Activated naive CD8-positive, alpha-beta T cell (primary cell): ENCODE data around the gene DNAJC30.
"Not testable (repeated sequence)": the region's sequence is repeated elsewhere in the genome, so short reads cannot be mapped to it uniquely, and the experiment has no call there.

ENCODE experiments used
- H3K27ac Mint-ChIP-seq: one replicate; pipeline ENCODE4 v1.8.0; 2021; ENCODE audit warnings: mixed read lengths
- H3K27me3 Mint-ChIP-seq: one replicate; pipeline ENCODE4 v1.8.0; 2021; ENCODE audit warnings: mixed read lengths
- H3K36me3 Mint-ChIP-seq: one replicate; pipeline ENCODE4 v1.8.0; 2021; ENCODE audit warnings: mixed read lengths
- H3K4me1 Mint-ChIP-seq: one replicate; pipeline ENCODE4 v1.8.0; 2021; ENCODE audit warnings: low read depth, mixed read lengths
- H3K4me3 Mint-ChIP-seq: one replicate; pipeline ENCODE4 v1.8.0; 2021; ENCODE audit warnings: mild to moderate bottlenecking, mixed read lengths
- H3K9me3 Mint-ChIP-seq: one replicate; pipeline ENCODE4 v1.8.0; 2021; ENCODE audit warnings: low read depth, mixed read lengths

Gene DNAJC30

DNA sequence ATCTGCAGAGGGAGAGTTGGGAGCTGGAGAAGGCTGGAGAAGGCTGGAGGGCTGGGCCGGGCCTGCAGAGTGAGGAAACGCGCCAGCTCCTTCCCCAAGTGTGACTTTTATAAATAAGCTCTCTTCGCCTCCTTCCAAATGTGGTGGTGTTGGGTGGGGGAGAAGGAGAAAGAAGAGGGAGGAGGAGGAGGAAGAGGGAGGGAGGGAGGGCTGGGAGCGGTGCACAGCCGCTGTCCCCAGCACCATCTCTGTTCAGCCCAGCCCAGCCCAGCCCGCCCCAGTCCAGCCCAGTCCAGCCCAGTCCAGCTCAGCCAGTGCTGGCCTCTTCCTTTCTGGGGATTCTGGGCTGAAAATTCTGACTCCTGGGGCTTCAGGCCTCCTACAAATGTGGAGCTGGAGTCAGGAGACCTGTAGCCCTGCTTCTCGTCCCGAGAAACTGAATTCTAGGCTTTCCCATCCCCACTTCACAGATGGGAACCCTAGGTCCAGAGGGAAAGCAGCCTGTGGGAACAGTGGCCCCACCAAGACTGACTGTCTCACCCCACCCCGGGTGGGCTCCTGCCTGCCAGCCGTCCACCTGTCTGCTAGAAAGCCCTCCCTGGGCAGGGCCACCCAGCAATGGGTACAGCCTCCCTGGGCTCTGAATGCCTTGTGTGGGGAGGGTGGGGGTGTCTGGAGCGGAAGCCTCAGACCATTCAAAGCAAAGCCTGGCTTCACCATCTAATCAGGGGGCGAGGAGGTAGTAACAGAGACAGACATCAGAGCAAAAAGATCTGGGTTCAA lies 34.0 kb upstream of the DNAJC30 start:
- Mint-ChIP-seq H3K27me3 (no peaks in the 10 kb centered on the region), H3K27ac (no peak overlapping the region), H3K4me1 (peaks cover 32% of the 10 kb centered on the region), H3K4me3 (peak overlapping the region; percentile 89), H3K36me3 (peaks cover 2% of the 10 kb centered on the region), H3K9me3 (no peaks in the 10 kb centered on the region)

DNA sequence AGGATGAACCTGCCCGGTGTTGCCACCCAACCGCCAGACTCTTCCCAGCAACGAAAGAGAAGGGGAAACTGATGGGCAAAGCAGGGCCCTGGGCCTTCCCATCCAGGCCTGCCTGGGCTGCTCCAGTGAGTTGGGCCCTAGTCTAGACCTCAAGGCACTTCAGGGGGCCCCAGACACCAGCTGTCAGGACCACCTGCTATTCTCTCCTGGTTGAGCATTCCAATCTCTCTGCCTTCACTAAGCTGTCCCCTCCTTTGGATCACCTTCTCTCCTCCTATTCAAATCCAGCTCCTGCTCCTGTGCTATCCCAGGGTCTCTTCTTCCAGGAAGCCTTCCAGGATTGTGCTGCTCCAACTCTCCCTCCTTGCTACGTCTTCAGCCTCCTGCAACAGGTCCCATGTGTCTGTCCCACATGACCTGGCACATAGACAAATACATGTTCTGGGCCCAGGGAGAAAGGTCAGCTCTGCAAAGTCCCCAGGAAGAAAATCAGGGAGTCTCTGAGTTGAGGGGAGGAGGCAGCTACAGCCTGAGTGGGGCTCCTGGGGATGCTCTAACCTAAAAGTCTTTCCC lies 33.2 kb upstream of the DNAJC30 start:
- Mint-ChIP-seq H3K27ac (no peak overlapping the region), H3K36me3 (peaks cover 2% of the 10 kb centered on the region), H3K9me3 (no peaks in the 10 kb centered on the region), H3K4me1 (peaks cover 32% of the 10 kb centered on the region), H3K4me3 (no peak overlapping the region), H3K27me3 (no peaks in the 10 kb centered on the region)

DNA sequence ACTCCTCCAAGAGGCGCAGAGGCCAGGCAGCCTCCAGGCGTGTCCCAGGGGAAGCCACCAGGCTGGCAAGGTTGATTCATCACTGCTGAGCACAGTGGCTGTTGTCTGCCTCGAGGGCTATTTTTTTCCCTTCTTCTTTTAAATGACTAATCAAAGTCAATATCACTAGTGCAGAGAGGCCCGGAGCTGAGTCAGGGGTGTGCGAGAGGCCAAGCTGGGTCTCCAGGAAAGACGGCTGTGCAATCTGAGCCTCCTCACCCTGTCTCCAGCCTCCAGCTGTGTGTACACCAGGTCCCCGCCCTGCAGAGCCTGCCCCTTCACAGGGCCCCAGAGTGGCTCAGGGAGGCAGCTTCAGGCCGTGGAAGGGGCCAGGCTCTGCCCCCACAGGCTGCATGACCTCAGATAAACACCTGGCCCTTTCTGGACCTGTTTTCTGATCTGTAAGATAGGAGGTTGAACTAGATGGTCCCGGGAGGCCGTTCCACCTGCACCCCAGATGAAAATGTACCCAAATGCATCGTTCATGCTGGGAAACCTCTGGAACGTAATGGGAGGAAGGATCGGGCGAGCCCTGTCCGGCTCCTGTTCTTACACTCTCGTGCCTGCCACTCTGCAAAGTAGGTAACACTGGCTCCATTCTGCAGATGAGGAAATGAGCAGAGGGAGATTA lies 32.5 kb upstream of the DNAJC30 start:
- H3K27ac Mint-ChIP-seq, result no peak overlapping the region
- no peaks in the 10 kb centered on the region for H3K9me3 Mint-ChIP-seq
- peak overlapping the region; percentile 30 for H3K4me3 Mint-ChIP-seq
- H3K36me3 Mint-ChIP-seq, result peaks cover 2% of the 10 kb centered on the region
- peaks cover 32% of the 10 kb centered on the region for H3K4me1 Mint-ChIP-seq
- no peaks in the 10 kb centered on the region for H3K27me3 Mint-ChIP-seq

DNA sequence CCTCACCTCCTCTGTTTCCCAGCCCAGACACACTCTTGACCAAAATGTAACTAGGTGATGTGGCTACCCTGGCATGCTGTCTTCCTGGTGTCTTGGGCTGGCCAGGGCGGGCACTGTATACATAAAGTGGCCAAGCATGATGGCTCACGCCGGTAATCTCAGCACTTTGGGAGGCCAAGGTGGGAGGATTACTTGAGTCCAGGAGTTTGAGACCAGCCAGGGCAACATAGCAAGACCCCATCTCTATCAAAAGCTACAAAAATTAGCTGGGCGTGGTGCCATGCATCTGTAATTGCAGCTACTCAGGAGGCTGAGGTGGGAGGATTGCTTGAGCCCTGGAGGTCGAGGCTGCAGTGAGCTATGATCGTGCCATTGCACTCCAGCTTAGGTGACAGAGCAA lies 30.1 kb upstream of the DNAJC30 start:
- not testable (repeated sequence) for H3K27ac Mint-ChIP-seq

DNA sequence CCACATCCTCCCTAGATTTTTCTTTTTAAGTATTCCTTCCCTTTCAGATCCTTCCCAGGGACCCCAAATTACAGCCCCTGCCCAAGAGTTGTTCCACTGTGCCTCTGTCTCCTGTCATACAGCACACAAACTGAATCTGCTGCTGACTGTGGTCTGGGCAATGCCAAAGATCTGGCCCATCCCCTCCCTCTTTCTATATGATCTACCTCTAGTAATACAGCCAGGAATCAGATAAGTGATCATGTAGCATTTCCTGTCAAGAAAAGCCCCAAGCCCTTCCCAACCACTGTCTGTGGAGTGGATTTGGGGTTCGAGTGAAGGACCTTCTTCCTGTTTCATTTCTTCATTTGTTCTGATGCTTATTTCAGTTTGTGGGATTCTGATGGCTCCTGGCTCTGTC lies 29.5 kb upstream of the DNAJC30 start:
- Mint-ChIP-seq H3K4me3 (no peak overlapping the region), H3K36me3 (peaks cover 2% of the 10 kb centered on the region), H3K27ac (no peak overlapping the region), H3K9me3 (no peaks in the 10 kb centered on the region), H3K27me3 (no peaks in the 10 kb centered on the region), H3K4me1 (peaks cover 22% of the 10 kb centered on the region)

More for the DNA sequence above, 30.1 kb upstream of the DNAJC30 start:
- H3K9me3 Mint-ChIP-seq, H3K4me3 Mint-ChIP-seq, H3K36me3 Mint-ChIP-seq, H3K27me3 Mint-ChIP-seq: not testable (repeated sequence)
- peaks cover 27% of the 10 kb centered on the region for H3K4me1 Mint-ChIP-seq

DNA sequence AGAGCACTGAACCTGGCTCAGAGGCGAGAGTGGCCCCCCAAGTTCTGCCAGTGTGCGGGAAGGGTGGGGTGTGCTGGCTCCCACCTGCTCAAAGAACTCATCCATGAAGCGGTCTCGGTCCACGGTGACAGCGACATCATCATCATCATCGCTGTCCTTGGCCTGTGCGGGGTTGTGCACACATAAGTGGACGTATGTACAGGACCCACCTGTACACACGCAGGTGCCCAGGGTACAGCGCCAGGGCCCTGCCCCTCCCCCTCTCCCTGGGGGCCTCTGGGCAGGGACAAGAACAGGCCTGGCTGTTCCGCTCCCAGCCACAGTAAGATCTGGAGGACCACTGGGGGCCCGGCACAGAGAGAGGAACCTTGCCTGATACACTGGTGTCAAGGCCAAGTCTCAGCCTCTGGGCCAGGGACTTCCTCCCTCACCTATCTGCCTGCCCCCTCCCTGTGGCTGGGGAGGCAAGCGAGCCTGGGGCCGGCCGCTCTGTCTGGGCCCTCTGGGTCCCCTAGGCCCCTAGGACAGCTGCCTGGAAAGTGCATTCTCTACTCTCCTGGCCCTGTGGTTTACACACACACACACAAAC lies 25.8 kb upstream of the DNAJC30 start:
- no peak overlapping the region for H3K4me3 Mint-ChIP-seq

DNA sequence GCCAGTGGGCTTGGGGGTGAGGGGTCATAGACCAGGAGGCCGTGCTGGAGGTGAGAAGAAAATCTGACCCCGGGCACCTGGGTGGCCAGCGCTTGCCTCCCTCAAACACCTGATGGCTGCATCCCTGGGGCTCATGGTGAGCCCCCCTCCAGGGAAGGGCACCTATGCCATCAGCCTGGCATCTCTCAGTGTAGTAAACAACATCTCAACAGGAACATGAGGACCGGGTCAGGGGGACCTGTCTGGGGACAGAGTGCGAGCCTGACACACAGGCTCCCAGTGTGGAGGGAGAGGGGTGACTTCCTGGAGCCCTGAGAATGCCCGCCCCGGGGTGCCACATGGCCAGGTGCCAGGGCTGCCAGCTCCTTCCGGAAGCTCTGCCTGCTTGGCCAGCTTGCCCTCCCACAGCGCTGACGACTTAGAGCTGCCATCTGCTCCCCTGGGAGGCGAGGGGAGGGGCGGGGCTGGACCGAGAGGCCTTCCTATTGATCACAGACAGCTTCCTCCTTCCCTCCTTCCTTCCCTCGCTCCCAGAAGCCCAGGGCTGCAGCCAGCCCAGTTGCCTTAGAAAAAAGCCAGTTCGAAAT lies 23.9 kb upstream of the DNAJC30 start:
- Mint-ChIP-seq H3K4me1 (peaks cover 11% of the 10 kb centered on the region), H3K4me3 (no peak overlapping the region), H3K27ac (no peak overlapping the region), H3K9me3 (no peaks in the 10 kb centered on the region), H3K36me3 (peaks cover 2% of the 10 kb centered on the region), H3K27me3 (no peaks in the 10 kb centered on the region)

More for the DNA sequence above, 25.8 kb upstream of the DNAJC30 start:
- Mint-ChIP-seq H3K9me3 (no peaks in the 10 kb centered on the region), H3K27me3 (no peaks in the 10 kb centered on the region), H3K27ac (no peak overlapping the region), H3K4me1 (peaks cover 10% of the 10 kb centered on the region), H3K36me3 (no peaks in the 10 kb centered on the region)

DNA sequence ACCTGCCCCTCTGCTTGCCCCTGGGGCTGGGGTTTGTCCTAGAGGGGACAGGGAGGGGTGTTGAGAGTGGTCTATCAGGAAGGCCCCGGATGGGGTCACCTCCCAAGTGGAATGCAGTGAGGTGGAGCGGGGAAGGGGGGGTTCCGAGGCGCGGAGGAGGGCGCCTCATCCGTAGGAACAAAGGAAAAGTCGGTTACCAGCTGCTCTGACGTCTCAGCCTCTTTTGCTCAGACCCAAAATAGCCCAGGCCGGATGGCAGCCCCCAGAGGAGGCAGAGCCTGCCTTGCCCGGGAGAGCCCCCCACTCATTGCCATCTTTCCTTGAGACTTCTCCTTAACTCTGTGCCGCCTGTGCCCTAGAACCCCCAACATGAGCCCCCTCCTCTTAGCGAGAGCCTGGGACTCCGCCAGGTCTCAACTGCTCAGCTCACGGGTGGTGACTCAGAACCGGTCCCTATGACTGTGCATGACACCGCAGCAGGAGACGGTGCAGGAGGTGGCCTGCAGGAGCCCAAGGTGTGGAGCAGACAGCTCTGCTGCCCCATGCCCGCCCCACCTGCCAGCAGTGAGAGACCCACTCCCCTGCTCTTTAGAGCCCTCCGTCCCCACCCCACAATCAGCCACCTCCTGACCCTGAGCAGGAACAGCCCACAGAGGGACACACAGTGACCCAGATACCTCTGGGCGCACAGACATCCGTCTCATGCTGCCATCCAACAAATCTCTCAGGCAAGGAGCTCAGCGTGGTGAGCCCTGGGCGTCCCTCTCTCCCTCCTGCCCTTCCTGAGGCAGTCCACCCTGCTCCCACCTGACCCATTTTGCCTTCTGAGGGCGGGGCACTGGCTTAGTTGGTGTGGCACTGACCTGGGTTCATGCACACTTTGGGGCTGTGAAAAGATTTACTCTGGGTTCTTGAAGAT lies 23.1 kb upstream of the DNAJC30 start:
- H3K4me3 Mint-ChIP-seq, result no peak overlapping the region
- no peaks in the 10 kb centered on the region for H3K9me3 Mint-ChIP-seq
- no peaks in the 10 kb centered on the region for H3K27me3 Mint-ChIP-seq
- H3K27ac Mint-ChIP-seq, result no peak overlapping the region
- H3K36me3 Mint-ChIP-seq, result peaks cover 5% of the 10 kb centered on the region
- peaks cover 11% of the 10 kb centered on the region for H3K4me1 Mint-ChIP-seq

DNA sequence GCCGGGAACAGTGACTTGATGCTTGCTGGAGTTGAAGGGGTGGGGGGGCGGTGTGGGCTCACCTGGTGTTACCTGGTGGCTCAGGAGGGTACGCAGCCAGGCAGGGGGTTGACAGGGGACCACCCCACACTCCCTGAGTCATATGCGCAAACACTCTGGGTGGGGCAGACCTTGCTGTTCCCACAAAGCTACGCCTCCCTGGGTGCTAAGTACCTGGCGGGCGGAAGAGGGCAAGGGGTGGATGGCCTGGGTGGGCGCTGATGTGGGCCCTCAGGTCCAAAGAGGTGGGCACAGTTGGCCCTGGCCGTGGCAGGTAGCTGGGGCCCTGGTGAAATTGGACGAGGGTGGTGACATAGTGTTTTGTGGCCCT lies 22.3 kb upstream of the DNAJC30 start:
- H3K27ac Mint-ChIP-seq, result no peak overlapping the region
- no peaks in the 10 kb centered on the region for H3K9me3 Mint-ChIP-seq
- peaks cover 11% of the 10 kb centered on the region for H3K4me1 Mint-ChIP-seq
- H3K27me3 Mint-ChIP-seq, result no peaks in the 10 kb centered on the region
- H3K4me3 Mint-ChIP-seq, result no peak overlapping the region
- peaks cover 5% of the 10 kb centered on the region for H3K36me3 Mint-ChIP-seq

DNA sequence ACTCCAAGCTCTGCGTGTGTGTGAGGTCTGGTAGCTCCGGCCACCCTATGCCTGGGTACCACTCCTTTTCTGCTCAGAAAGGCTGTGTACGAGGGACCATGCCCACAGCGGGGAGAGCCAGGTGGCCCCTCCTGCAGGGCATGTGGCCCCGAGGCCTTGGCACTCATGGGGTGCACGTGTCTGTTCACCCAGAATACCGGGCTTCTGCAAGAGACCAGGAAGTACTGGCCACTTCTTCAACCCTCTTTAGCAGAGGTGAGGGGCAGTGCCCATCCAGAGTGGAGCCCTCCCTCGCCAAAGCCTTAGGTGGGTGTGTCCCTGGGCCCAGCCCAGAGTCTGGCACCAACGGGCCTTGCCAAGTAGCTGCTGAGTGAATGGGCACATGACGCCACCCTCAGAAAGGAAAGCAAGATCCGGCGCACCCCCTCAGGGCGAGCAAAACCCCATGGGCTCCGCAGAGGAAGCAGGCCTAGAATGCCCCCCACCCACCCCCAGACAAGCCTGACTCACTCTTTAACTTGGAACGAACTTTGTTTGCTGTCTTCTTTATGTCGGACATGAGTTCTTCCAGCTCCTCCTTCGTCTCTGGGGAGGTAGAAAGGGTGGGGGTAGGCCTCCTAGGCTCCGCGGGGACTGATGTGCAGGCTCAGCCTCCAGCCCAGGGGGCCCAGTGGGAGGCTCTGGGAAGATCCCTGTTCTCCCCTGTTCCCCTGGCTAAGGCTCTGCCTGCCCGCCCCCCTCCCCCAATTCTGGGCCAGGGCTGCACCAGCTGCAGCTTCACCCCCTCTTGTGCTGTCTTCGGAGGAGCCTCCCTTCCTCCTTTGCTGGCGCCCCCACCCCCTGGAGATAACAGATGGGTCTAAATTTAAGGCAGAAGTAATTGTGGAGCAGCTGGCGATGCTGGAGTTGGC lies 21.6 kb upstream of the DNAJC30 start:
- no peaks in the 10 kb centered on the region for H3K9me3 Mint-ChIP-seq
- H3K27me3 Mint-ChIP-seq, result no peaks in the 10 kb centered on the region
- H3K4me1 Mint-ChIP-seq, result peaks cover 11% of the 10 kb centered on the region
- H3K36me3 Mint-ChIP-seq, result peaks cover 5% of the 10 kb centered on the region
- no peak overlapping the region for H3K4me3 Mint-ChIP-seq
- no peak overlapping the region for H3K27ac Mint-ChIP-seq

DNA sequence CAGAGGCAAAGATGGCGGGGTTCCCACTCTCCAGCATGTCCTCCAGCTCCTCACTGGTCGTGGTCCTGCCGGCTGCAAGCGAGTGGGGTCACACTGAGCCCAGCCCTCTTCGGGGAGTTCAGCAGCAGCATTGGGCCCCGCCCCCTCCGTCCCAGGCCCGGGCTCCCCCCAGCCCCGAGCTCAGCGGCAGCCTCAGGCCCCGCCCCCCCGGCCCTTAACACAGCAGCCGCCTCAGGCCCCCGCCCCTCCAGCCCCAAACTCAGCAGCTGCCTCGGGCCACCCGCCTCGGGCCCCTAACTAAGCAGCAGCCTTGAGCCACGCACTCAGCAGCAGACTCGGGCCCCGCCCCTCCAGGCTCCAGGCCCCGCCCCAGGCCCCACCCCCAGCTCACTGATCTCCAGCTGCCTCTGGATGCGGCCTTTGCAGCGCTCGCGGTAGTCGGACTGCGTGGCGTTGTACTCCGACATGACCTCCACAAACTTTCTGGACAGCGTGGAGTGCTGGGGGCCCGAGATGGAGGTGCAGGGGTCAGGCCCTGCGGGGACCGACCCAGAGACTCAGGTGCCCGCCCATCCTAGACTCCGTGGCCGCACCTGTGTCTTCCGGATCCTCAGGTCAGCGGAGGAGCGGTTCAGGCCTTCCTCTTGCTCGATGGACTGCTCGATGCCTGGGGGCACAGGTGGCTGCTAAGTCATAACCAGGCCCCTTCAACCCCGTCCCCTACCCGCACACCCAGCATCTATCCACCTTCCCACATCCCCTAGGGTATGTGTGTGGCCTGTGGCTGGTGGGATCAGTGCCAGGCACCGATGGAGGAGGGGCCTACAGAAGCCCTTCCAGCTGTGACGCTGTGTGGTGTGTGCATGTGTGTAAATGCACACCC lies 20.7 kb upstream of the DNAJC30 start:
- Mint-ChIP-seq H3K4me3 (no peak overlapping the region), H3K27ac (no peak overlapping the region), H3K27me3 (no peaks in the 10 kb centered on the region), H3K9me3 (no peaks in the 10 kb centered on the region), H3K36me3 (peaks cover 5% of the 10 kb centered on the region), H3K4me1 (peaks cover 11% of the 10 kb centered on the region)

DNA sequence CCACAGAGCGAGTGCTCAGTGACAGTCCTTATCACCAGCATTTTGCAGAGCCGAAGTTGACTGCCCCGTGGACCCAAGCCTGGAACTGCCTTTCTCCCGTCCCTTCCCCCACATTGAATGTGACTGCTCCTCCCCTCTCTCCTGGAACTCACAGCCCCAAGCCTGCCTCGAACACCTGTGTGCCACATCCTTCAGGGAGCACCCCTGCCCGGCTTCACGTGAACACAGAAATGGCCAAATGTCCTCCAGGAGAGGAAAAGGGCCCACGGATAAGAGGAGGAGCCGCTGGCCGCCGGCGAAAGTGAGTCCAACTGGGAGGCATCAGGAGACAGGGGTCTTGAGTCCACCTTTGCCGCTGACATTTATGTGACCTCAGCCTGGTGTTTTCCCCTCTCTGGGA lies 20.0 kb upstream of the DNAJC30 start:
- peaks cover 5% of the 10 kb centered on the region for H3K36me3 Mint-ChIP-seq
- no peaks in the 10 kb centered on the region for H3K27me3 Mint-ChIP-seq
- peaks cover 11% of the 10 kb centered on the region for H3K4me1 Mint-ChIP-seq
- no peaks in the 10 kb centered on the region for H3K9me3 Mint-ChIP-seq
- H3K27ac Mint-ChIP-seq, result no peak overlapping the region
- H3K4me3 Mint-ChIP-seq, result no peak overlapping the region

DNA sequence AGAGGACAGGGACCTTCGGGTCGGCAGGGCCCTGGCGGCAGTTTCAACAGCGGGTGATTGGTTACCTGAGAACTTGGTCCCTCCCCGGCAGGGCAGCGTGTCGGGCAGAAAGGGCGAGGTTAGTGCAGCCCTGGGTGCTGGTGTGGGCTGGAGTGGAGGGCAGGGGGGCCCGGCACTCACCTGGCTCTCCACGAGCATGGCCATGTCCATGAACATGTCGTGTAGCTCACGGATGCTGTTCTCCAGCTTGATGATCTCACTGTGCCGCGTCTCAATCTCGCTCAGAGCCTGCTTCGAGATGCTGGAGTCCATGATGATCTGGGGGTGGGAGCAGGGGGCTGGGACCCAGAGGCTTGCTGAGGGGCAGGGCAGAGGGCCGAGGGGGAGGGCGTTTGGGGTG lies 19.4 kb upstream of the DNAJC30 start:
- peaks cover 5% of the 10 kb centered on the region for H3K36me3 Mint-ChIP-seq

More for the DNA sequence above, 19.4 kb upstream of the DNAJC30 start:
- H3K9me3 Mint-ChIP-seq, result no peaks in the 10 kb centered on the region
- peak overlapping the region; percentile 17 for H3K4me3 Mint-ChIP-seq
- H3K4me1 Mint-ChIP-seq, result peaks cover 11% of the 10 kb centered on the region
- no peaks in the 10 kb centered on the region for H3K27me3 Mint-ChIP-seq
- H3K27ac Mint-ChIP-seq, result no peak overlapping the region
